GM12801 (cell line): ENCODE data around the gene RNU2-63P.
A peak's percentile ranks its signal among the peaks of the same experiment; 100 is the strongest.

Source experiments
- CTCF ChIP-seq: IDR thresholded peaks from one replicate; pipeline ENCODE4 v1.5.1; 2011; ENCODE audit warnings: control low read depth; ENCODE audit not compliant: insufficient read length; ENCODE audit errors: extremely low read depth

RNU2-63P gene

GRCh38 chr2:88016086-88016959 lies at the start of gene RNU2-63P:
Gene RNU2-63P (minus strand): TSS chr2:88016547.
- TF ChIP-seq CTCF = no peak

- TF ChIP-seq CTCF = no peak
Measured at GRCh38 chr2:88061295-88061694, 44.9 kb upstream of the RNU2-63P start.

GRCh38 chr2:88060907-88061275 lies 44.5 kb upstream of the RNU2-63P start:
- TF ChIP-seq CTCF = no peak

GRCh38 chr2:88059979-88060906 lies 43.9 kb upstream of the RNU2-63P start:
- TF ChIP-seq CTCF = peak; percentile 52

GRCh38 chr2:88058191-88058590 lies 41.8 kb upstream of the RNU2-63P start:
- TF ChIP-seq CTCF = no peak

- no peak for TF ChIP-seq CTCF
Measured at GRCh38 chr2:88057437-88057844, 41.1 kb upstream of the RNU2-63P start.
